PFSK-1 (cell line): ENCODE results near the gene DYNLT4.

Experiments
- POLR2AphosphoS5 ChIP-seq: IDR thresholded peaks from 2 replicates; pipeline ENCODE4 v1.6.1; 2012; ENCODE audit warnings: low read depth, mild to moderate bottlenecking, control low read depth, low read length, moderate library complexity
- REST ChIP-seq, 2 experiments: IDR thresholded peaks; 2 replicates each; pipeline versions ENCODE4 v1.6.1 to v1.8.0; 2011 to 2012; ENCODE audit warnings: low read depth in 2 of 2, low read length in 2 of 2, control low read depth in 1 of 2, inconsistent platforms in 1 of 2, mild to moderate bottlenecking in 1 of 2, moderate library complexity in 1 of 2; ENCODE audit not compliant: insufficient read depth in 1 of 2
- SIN3A ChIP-seq: IDR thresholded peaks from 2 replicates; pipeline ENCODE4 v1.6.1; 2012; ENCODE audit warnings: mild to moderate bottlenecking, low read length, moderate library complexity, borderline replicate concordance; ENCODE audit not compliant: insufficient read depth
- TAF1 ChIP-seq: IDR thresholded peaks from 2 replicates; pipeline ENCODE4 v1.6.1; 2012; ENCODE audit warnings: low read length, control low read depth, borderline replicate concordance; ENCODE audit not compliant: insufficient read depth

GRCh38 chr1:44792736-44793502 is 14.2 kb downstream of the DYNLT4 start:
- no peak for TF ChIP-seq SIN3A
- TF ChIP-seq POLR2AphosphoS5, result no peak
- no peak for TF ChIP-seq REST (IDR thresholded peaks at IDR 0.05; ENCODE audit: insufficient read depth in 1 of 2, low read depth in 2 of 2, low read length in 2 of 2)
- no peak for TF ChIP-seq TAF1
